ENCODE measurements around the gene LCE2B.

Gene LCE2B

DNA sequence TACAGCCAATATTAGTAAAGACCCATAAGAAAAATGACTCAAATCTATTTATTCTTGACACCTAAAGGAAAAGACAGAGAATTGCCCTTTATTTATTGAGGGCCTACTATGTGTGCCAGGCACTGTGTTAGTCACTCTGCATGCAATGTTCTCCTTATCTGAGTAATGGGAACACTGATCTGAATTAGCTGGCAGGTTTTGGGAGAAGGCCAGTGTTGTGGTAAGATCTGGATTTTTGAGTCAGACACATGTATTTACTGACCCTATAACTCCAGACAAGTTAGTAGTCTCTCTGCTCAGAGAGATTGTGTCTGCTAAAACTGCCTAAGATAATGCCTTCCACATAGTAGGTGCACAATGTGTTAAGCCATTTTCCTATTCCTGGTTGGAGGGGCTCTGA lies 39.3 kb downstream of the LCE2B start:
- no peaks in the 10 kb centered on the region for H3K9me3 ChIP-seq (ENCODE audit: control insufficient read depth in 2 of 2, low read length in 2 of 2)
- H3K4me1 ChIP-seq (ENCODE audit: control insufficient read depth in 2 of 2, insufficient read depth in 2 of 2, low read length in 2 of 2) = no peaks in the 10 kb centered on the region
- no peak overlapping the region for H3K4me3 ChIP-seq (ENCODE audit: low read length in 2 of 2)
- no peaks in the 10 kb centered on the region for H3K36me3 ChIP-seq (ENCODE audit: control insufficient read depth in 2 of 2, insufficient read depth in 2 of 2, low read length in 2 of 2)
- no peak overlapping the region for H3K27ac ChIP-seq (ENCODE audit: low read depth in 2 of 2, low read length in 2 of 2)
- H3K27me3 ChIP-seq (ENCODE audit: control insufficient read depth in 2 of 2, insufficient read depth in 2 of 2, low read length in 2 of 2) = no peaks in the 10 kb centered on the region
- no peak overlapping the region for H3K9ac ChIP-seq (ENCODE audit: low read depth in 1 of 2, low read length in 2 of 2)

DNA sequence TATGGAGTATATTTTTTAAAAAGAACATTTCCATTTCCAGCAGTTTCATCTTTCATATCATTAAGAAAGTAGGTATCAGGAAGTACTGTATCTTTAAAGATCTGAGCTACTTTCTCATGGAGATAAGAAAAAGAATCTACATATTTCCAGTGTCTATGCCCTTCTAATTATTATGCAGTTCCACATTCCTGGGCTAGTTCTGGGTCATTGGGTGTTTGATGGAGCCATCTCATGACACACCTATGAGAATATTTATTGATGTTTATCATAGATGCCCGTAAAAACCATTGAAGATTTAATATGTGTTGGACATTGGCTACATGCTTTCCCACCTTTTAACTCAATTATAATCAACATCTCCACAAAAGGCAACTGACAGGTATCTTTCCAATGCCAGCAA lies 43.1 kb downstream of the LCE2B start:
- Histone ChIP-seq H3K27me3 (ENCODE audit: control insufficient read depth in 2 of 2, insufficient read depth in 2 of 2, low read length in 2 of 2) (no peaks in the 10 kb centered on the region), H3K4me3 (ENCODE audit: low read length in 2 of 2) (no peak overlapping the region), H3K36me3 (ENCODE audit: control insufficient read depth in 2 of 2, insufficient read depth in 2 of 2, low read length in 2 of 2) (no peaks in the 10 kb centered on the region), H3K4me1 (ENCODE audit: control insufficient read depth in 2 of 2, insufficient read depth in 2 of 2, low read length in 2 of 2) (no peaks in the 10 kb centered on the region), H3K9me3 (ENCODE audit: control insufficient read depth in 2 of 2, low read length in 2 of 2) (no peaks in the 10 kb centered on the region), H3K9ac (ENCODE audit: low read depth in 1 of 2, low read length in 2 of 2) (no peak overlapping the region), H3K27ac (ENCODE audit: low read depth in 2 of 2, low read length in 2 of 2) (no peak overlapping the region)

DNA sequence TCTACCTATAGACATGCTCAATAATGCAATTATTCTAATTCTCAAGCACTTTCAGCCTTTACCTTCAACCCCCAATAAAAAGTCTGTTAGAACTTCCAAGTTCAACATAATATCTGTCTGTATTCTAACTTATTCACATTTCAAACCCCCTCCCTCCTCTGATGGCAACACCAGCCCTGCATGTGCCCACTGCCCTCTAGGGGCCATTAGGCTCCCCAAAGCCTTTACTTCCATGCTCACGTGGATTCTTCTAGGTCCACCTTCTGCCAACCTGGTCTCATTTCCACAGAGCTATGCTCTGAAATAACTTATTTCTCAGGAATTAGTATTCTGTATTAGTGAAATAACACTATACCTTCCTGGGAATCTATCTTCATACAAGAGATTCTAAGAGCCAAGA lies 49.7 kb downstream of the LCE2B start:
- H3K9ac ChIP-seq (ENCODE audit: low read depth in 1 of 2, low read length in 2 of 2) = no peak overlapping the region
- no peak overlapping the region for H3K27ac ChIP-seq (ENCODE audit: low read depth in 2 of 2, low read length in 2 of 2)
- no peaks in the 10 kb centered on the region for H3K36me3 ChIP-seq (ENCODE audit: control insufficient read depth in 2 of 2, insufficient read depth in 2 of 2, low read length in 2 of 2)
- no peaks in the 10 kb centered on the region for H3K27me3 ChIP-seq (ENCODE audit: control insufficient read depth in 2 of 2, insufficient read depth in 2 of 2, low read length in 2 of 2)
- H3K4me3 ChIP-seq (ENCODE audit: low read length in 2 of 2) = no peak overlapping the region
- no peaks in the 10 kb centered on the region for H3K9me3 ChIP-seq (ENCODE audit: control insufficient read depth in 2 of 2, low read length in 2 of 2)
- no peaks in the 10 kb centered on the region for H3K4me1 ChIP-seq (ENCODE audit: control insufficient read depth in 2 of 2, insufficient read depth in 2 of 2, low read length in 2 of 2)

All from mucosa of rectum (tissue), 2 donors.